Large intestine (tissue), 3 donors: ENCODE measurements around the gene COL17A1. TPM values are rescaled to one million over a fixed set of nuclear protein-coding genes. Genes with fewer than 3 reads are reported as not detected.

Experiments used
- DNase-seq, 2 donors: peaks; one replicate each; pipeline versions ENCODE4 v3.0.0 to v3.0.0-alpha.2; 2013
- H3K27ac ChIP-seq: one replicate; pipeline ENCODE4 v1.5.1; 2013; ENCODE audit warnings: low read length
- H3K27me3 ChIP-seq: 2 replicates; pipeline ENCODE4 v1.6.1; 2013; ENCODE audit warnings: low read length; ENCODE audit not compliant: control insufficient read depth, insufficient read depth
- H3K36me3 ChIP-seq: 2 replicates; pipeline ENCODE4 v1.6.1; 2013; ENCODE audit warnings: low read length; ENCODE audit not compliant: control insufficient read depth, insufficient read depth
- H3K4me1 ChIP-seq: one replicate; pipeline ENCODE4 v1.6.1; 2013; ENCODE audit warnings: low read length; ENCODE audit not compliant: control insufficient read depth, insufficient read depth
- H3K4me3 ChIP-seq: one replicate; pipeline ENCODE4 v1.5.1; 2013; ENCODE audit warnings: low read length
- H3K9me3 ChIP-seq: one replicate; pipeline ENCODE4 v1.6.1; 2013; ENCODE audit warnings: mild to moderate bottlenecking, low read depth, low read length, moderate library complexity; ENCODE audit not compliant: control insufficient read depth
- WGBS: methylation state at CpG from one replicate; pipeline ENCODE4 v1.1.5; 2013; ENCODE audit warnings: low lambda C conversion rate; ENCODE audit not compliant: insufficient coverage; 5-methylcytosine and 5-hydroxymethylcytosine counted together
- polyA plus RNA-seq: library from polyadenylated mRNA; unstranded; fragments of 120-200 nt; gene quantifications from one replicate; pipeline ENCODE4 v1.2.1, GENCODE V29; 2013

Gene COL17A1
- polyA plus RNA-seq, 1 donor = 8.8 TPM

DNA sequence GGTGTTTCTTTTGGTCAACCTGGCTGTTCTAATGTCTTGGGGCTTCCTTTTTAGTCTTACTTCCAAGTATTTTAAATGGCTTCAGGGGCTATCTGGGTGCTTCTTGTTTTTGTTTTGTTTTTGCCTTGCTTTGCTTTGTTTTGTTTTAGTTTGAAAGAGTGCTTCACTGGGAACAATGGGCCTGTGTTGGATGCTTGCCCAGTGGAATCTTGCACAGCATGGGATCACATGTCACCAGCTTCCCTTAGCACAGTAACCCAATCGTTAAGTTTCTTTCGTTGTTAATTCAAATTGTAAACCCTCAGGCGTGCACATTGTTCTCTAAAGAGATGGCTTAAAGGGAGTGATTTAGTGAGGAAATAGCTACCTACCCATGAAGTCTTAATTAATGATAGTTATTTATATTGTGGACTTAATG is 8.9 kb downstream of the COL17A1 start:
- Histone ChIP-seq H3K27me3 (no peaks in the 10 kb centered on the region), H3K4me1 (peaks cover 6% of the 10 kb centered on the region), H3K27ac (no peak overlapping the region), H3K36me3 (no peaks in the 10 kb centered on the region), H3K9me3 (no peaks in the 10 kb centered on the region), H3K4me3 (no peak overlapping the region)
- WGBS = no CpG with 5 or more reads among the region's 3 CpGs
- peak; percentile 29 to 76 for DNase-seq

DNA sequence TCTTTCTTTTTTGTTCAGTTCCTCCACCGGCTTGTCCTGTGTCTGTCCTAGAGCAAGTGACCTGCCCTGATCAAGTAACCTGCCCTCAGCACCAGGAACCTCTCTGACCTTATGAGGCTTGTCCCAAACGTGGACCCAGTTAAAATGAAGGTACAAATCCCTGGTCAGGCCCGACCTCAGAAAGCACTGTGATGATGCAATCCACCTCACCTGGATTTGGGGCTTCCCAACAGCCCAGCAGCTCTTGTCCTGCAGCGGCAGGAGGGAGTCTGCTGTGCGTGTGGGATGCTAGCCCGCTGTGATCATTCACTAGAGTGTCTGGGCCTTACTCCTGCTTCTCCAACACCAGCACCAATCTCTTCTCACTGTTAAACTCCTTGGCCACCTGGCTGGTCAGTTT is 11.2 kb downstream of the COL17A1 start:
- Histone ChIP-seq H3K9me3 (no peaks in the 10 kb centered on the region), H3K27me3 (no peaks in the 10 kb centered on the region), H3K4me1 (peaks cover 9% of the 10 kb centered on the region), H3K27ac (no peak overlapping the region), H3K4me3 (no peak overlapping the region), H3K36me3 (no peaks in the 10 kb centered on the region)
- WGBS = no CpG with 5 or more reads among the region's 6 CpGs
- no peak for DNase-seq

DNA sequence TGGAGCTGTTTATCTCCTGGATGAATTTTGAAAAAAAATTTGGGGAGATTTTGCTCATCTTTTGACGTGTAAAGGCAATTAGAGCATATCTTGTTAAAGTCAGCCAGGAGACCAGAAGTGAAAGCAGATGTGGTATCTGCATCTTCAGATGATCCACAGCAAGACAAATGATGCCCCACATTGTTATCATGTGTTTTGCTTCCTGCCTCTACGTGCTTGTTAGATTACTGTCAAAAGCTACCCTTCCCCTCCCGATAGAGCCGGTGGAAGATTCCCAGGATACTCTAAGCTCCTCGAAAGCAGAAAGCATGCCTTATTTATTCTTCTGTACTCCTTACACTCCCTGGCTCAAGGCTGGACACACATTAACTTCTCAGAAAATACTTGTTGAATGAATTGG is 12.9 kb downstream of the COL17A1 start:
- Histone ChIP-seq H3K9me3 (no peaks in the 10 kb centered on the region), H3K27me3 (no peaks in the 10 kb centered on the region), H3K4me3 (no peak overlapping the region), H3K36me3 (no peaks in the 10 kb centered on the region), H3K4me1 (peaks cover 17% of the 10 kb centered on the region), H3K27ac (no peak overlapping the region)
- no CpG with 5 or more reads among the region's 5 CpGs for WGBS
- no peak for DNase-seq

DNA sequence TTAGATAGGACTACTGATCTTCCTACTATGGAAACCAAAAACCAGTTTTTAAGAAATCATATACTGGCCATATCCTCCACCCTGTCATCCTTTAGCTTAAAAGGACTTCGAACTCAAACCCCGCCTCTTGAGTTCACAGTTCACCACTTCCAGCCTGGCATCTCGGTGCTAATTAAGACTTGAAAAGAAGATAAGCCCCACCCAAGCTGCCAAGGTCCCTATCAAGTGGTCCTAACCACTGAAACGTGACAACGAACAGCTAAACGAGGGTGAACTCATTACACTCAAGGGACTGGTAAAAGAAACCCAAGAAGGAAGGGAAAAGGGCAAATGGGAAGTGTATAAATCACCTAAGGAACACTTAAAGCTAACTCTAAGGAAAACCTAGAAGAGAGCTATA is 16.1 kb downstream of the COL17A1 start:
- WGBS = 20% methylated on average over 2 of the region's 6 CpGs
- H3K9me3 ChIP-seq = no peaks in the 10 kb centered on the region
- peaks cover 17% of the 10 kb centered on the region for H3K4me1 ChIP-seq
- H3K4me3 ChIP-seq = no peak overlapping the region
- no peaks in the 10 kb centered on the region for H3K27me3 ChIP-seq
- H3K27ac ChIP-seq = peak overlapping the region; percentile 43
- no peaks in the 10 kb centered on the region for H3K36me3 ChIP-seq
- peak; percentile 71 to 87 for DNase-seq

DNA sequence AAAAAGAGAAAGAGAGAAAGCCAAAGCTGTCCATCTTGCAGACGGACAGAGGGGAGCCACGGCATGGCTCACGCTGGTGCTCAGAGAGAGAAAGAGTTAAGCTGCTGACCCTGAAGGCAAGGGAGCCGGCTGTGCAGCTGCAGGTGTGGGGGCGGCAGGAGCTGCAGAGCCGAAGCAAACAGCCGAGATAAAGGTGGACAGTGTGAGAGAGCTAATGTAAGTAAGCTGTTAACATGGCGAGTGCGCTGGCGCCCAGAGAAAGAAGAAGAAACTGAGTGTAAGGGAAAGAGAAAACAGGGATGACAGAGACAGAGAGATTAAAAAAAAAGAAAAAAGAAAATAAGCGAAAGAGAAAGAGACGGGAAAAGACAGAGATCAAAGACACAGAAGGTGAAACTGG is 18.2 kb downstream of the COL17A1 start:
- 38% methylated on average over 7 of the region's 12 CpGs for WGBS
- H3K9me3 ChIP-seq = no peaks in the 10 kb centered on the region
- peak overlapping the region; percentile 0 for H3K4me3 ChIP-seq
- no peak overlapping the region for H3K27ac ChIP-seq
- DNase-seq = peak in 1 of 2 donors; percentile 27
- no peaks in the 10 kb centered on the region for H3K27me3 ChIP-seq
- no peaks in the 10 kb centered on the region for H3K36me3 ChIP-seq
- peaks cover 17% of the 10 kb centered on the region for H3K4me1 ChIP-seq

DNA sequence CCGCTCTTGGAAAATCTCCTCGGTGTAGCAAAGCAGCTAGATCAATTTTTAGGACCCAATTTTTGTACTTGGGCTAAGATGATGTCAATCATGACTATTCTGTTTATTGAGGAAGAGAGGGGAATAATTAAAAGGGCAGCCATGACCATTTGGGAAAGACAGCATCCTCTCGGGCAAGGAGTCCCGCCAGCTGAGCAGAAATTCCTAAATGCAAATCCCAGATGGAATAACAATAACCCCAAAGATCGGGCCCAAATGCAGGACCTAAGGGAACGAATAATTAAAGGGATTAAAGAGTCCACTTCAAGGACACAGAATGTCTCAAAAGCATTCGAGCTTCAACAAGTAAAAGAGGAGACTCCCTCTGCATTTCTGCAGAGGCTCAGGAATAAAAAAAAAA is 18.7 kb downstream of the COL17A1 start:
- Histone ChIP-seq H3K27me3 (no peaks in the 10 kb centered on the region), H3K36me3 (no peaks in the 10 kb centered on the region), H3K4me1 (peaks cover 17% of the 10 kb centered on the region), H3K4me3 (no peak overlapping the region), H3K9me3 (no peaks in the 10 kb centered on the region), H3K27ac (no peak overlapping the region)
- DNase-seq = no peak
- 91% methylated on average over 4 of the region's 7 CpGs for WGBS

DNA sequence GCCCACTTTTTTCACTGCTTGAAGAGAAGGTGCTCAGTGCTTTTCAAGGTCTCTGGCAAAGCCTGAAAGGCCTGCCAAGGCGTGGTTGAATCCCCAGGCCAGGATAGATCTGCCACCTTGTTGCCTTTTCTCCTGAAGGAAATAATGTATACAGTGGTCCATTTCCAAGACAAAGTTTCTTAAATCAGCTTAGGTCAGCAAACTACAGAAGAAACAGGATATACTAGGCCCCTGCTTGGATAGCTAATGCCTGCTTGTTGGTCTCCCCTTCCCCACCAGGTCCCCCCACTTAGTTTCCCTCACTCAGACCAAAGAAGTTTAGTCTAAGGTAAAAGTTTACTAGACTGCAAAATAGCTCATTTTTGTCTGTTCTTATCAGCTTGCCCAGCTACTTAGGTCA is 19.9 kb downstream of the COL17A1 start:
- Histone ChIP-seq H3K36me3 (no peaks in the 10 kb centered on the region), H3K9me3 (no peaks in the 10 kb centered on the region), H3K4me3 (no peak overlapping the region), H3K27me3 (no peaks in the 10 kb centered on the region), H3K27ac (no peak overlapping the region), H3K4me1 (peaks cover 17% of the 10 kb centered on the region)
- no peak for DNase-seq
- WGBS = no CpG with 5 or more reads among the region's 1 CpG

DNA sequence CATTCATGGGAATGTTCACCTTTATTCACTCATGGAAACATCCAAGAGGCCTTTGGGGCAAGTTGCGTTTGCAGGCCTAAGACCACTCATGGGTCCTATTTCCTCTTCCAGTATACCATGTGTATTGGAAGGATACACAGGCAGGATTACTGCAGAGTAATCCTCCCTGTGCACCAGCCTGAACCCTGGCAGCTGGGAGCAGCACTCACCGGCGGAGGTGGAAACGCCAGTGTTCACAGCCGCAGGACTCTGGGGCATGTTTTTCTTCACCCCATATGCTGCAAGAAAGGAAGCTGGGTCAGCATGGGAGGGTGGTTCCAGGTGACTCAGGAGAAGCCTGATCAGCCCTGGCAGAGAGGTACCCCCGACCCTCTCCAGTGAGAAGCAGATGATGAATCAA is 24.5 kb downstream of the COL17A1 start:
- Histone ChIP-seq H3K27me3 (no peaks in the 10 kb centered on the region), H3K36me3 (no peaks in the 10 kb centered on the region), H3K4me3 (no peak overlapping the region), H3K27ac (no peak overlapping the region), H3K9me3 (no peaks in the 10 kb centered on the region), H3K4me1 (no peaks in the 10 kb centered on the region)
- no CpG with 5 or more reads among the region's 6 CpGs for WGBS
- DNase-seq = no peak

DNA sequence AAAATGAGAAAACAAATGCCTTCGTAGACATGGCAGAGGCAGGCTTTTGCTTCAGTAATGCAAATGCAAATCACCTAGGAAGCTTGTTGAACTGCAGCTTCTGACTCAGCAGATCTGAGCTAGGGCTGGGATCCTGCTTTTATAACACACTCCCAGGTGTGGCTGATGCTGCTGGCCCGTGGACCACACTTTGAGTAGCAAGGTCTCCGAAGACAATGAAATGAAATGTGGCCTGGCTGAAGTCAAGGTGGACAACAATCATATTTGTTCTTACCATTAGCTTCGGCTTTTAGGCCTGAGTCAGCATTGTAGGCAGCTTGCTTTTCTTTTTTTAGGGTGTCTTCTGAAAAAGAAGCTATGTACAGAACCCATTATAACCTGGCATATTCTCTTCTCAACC is 26.3 kb downstream of the COL17A1 start:
- Histone ChIP-seq H3K9me3 (no peaks in the 10 kb centered on the region), H3K4me1 (peaks cover 8% of the 10 kb centered on the region), H3K27me3 (no peaks in the 10 kb centered on the region), H3K36me3 (no peaks in the 10 kb centered on the region), H3K27ac (no peak overlapping the region), H3K4me3 (no peak overlapping the region)
- no CpG with 5 or more reads among the region's 4 CpGs for WGBS
- peak; percentile 42 to 62 for DNase-seq

DNA sequence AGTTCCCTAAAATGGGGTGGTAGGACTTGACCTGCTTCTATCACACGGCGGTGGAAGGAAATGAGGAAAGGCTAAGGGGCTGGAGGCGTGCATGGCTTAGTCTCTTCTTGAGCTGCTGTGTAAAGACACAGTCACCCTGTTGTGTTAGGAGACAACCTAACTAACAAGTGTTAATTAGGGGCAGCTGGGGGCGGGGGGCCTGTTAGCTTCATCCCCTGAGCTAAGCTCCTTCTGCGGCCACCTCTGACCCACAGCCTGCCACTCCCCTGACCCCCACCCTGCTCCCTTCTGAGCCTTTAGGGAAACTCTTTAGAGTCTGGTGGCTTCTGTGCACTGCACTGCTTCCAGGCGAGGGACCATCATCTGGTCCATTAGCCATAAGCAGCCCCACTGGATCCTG is 28.0 kb downstream of the COL17A1 start:
- no peaks in the 10 kb centered on the region for H3K36me3 ChIP-seq
- no peak for DNase-seq

DNA sequence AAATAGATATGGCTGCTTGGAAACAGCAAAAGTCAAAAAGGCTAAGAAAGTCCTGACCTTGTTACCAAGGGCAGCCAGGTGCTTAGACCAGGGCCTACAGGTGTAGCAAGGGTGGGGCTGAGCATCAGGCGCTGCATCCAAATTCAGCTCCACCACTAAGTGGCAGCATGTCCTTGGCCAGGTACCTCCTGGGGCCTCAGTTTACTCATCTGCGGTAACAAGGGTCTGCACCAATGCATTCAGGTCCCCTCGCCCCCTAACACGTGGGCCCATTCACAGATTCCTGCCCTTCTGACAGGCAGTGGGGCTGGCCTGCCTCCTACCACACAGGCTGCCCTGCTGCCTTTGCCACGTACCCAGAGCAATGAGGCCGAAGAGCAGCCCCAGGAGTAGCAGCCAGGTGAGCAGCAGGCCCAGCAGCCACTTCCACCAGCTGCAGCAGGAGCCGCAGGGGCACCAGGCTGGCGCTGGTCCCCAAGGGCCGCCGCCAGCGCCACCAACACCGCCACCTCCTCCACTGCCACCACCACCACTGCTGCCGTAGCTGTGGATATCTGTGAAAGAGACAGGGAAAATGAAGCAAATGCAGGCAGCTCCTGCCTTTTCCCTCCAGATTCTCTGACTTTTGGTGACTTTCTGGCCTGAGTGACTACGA is 28.9 kb downstream of the COL17A1 start:
- no CpG with 5 or more reads among the region's 14 CpGs for WGBS
- Histone ChIP-seq H3K4me1 (peaks cover 29% of the 10 kb centered on the region), H3K27ac (no peak overlapping the region), H3K27me3 (no peaks in the 10 kb centered on the region), H3K9me3 (peaks cover 6% of the 10 kb centered on the region), H3K4me3 (no peak overlapping the region), H3K36me3 (no peaks in the 10 kb centered on the region)
- DNase-seq = no peak

More for the DNA sequence above, 28.0 kb downstream of the COL17A1 start:
- Histone ChIP-seq H3K4me3 (no peak overlapping the region), H3K9me3 (peaks cover 6% of the 10 kb centered on the region), H3K27ac (no peak overlapping the region), H3K4me1 (peaks cover 23% of the 10 kb centered on the region), H3K27me3 (no peaks in the 10 kb centered on the region)
- no CpG with 5 or more reads among the region's 6 CpGs for WGBS
